T-helper 2 cell (primary cell): ENCODE measurements around the gene CACNB4.

Experiments used
- DNase-seq, 5 experiments: peaks; one replicate each; pipeline versions ENCODE4 v3.0.0 to v3.0.0-alpha.2; 2012 to 2022

CACNB4 gene

GRCh38 chr2:152088006-152088405, 10.8 kb downstream of the CACNB4 start:
- no peak for DNase-seq

- no peak for DNase-seq
These were observed 12.6 kb downstream of the CACNB4 start for GRCh38 chr2:152086231-152086630.

- DNase-seq, result no peak
These were observed 14.8 kb downstream of the CACNB4 start for GRCh38 chr2:152084076-152084475.

GRCh38 chr2:152083202-152083875, 15.5 kb downstream of the CACNB4 start:
- no peak for DNase-seq

GRCh38 chr2:152078662-152079061, 20.2 kb downstream of the CACNB4 start:
- no peak for DNase-seq

GRCh38 chr2:152078023-152078422, 20.8 kb downstream of the CACNB4 start:
- DNase-seq, result no peak

- DNase-seq, result no peak
These were observed 23.3 kb downstream of the CACNB4 start for GRCh38 chr2:152075461-152076050.

GRCh38 chr2:152072011-152072410, 26.8 kb downstream of the CACNB4 start:
- no peak for DNase-seq

GRCh38 chr2:152071518-152071917, 27.3 kb downstream of the CACNB4 start:
- DNase-seq, result no peak

GRCh38 chr2:152071092-152071491, 27.8 kb downstream of the CACNB4 start:
- no peak for DNase-seq

- no peak for DNase-seq
These were observed 30.6 kb downstream of the CACNB4 start for GRCh38 chr2:152068226-152068625.

- DNase-seq, result no peak
These were observed 31.0 kb downstream of the CACNB4 start for GRCh38 chr2:152067823-152068222.

- no peak for DNase-seq
These were observed 32.9 kb downstream of the CACNB4 start for GRCh38 chr2:152065945-152066344.

GRCh38 chr2:152064001-152064400, 34.8 kb downstream of the CACNB4 start:
- no peak for DNase-seq

- no peak for DNase-seq
These were observed 35.4 kb downstream of the CACNB4 start for GRCh38 chr2:152063325-152063924.

- no peak for DNase-seq
These were observed 36.4 kb downstream of the CACNB4 start for GRCh38 chr2:152062125-152063091.

GRCh38 chr2:152061383-152061782, 37.5 kb downstream of the CACNB4 start:
- no peak for DNase-seq

GRCh38 chr2:152058655-152059054, 40.2 kb downstream of the CACNB4 start:
- no peak for DNase-seq

- DNase-seq, result no peak
These were observed 42.4 kb downstream of the CACNB4 start for GRCh38 chr2:152056418-152056817.

- no peak for DNase-seq
These were observed 43.3 kb downstream of the CACNB4 start for GRCh38 chr2:152055366-152056108.

- DNase-seq, result no peak
These were observed 44.3 kb downstream of the CACNB4 start for GRCh38 chr2:152054593-152054992.

GRCh38 chr2:152051436-152051835, 47.4 kb downstream of the CACNB4 start:
- DNase-seq, result no peak
